PC-9 (cell line): ENCODE data around the gene TBCK. TPM values are rescaled to one million over a fixed set of nuclear protein-coding genes. Genes with fewer than 3 reads are reported as not detected.
A peak's percentile ranks its signal among the peaks of the same experiment; 100 is the strongest.

Experiments
- BruUV-seq: library from RNA; stranded (reverse); fragments of 400-500 nt; replicated peaks from 2 replicates; lab custom pipeline; 2021; lab: Mats Ljungman, UMichigan
- CTCF ChIA-PET: fragments of 300-600 bp; sonication (Branson Sonifier 250); formaldehyde crosslinking; loops from one replicate; lab custom pipeline; 2022; ENCODE audit warnings: antibody characterized with exemption; lab: Charles Lee
- POLR2A ChIA-PET: fragments of 300-600 bp; sonication (Branson Sonifier 250); formaldehyde crosslinking; loops from one replicate; lab custom pipeline; 2022; ENCODE audit warnings: antibody characterized with exemption; ENCODE audit not compliant: unreplicated experiment; lab: Charles Lee
- DNase-seq, 2 experiments: peaks; one replicate each; pipeline versions ENCODE4 v3.0.0 to v3.0.0-alpha.2; 2015 to 2022; ENCODE audit warnings: mixed read lengths in 1 of 2
- H2AFZ ChIP-seq: fragments of 200-600 bp; sonication (generic); 2 replicates; pipeline ENCODE4 v1.8.1; 2017; ENCODE audit warnings: antibody characterized with exemption
- H3F3A ChIP-seq: fragments of 200-600 bp; sonication (generic); 2 replicates; pipeline ENCODE4 v1.8.1; 2017; ENCODE audit warnings: antibody characterized with exemption, mild to moderate bottlenecking, low read depth; ENCODE audit not compliant: insufficient read depth
- H3K27ac ChIP-seq: fragments of 200-600 bp; sonication (generic); 2 replicates; pipeline ENCODE4 v1.6.1; 2016; ENCODE audit warnings: mixed run types
- H3K27me3 ChIP-seq: fragments of 200-600 bp; sonication (generic); 2 replicates; pipeline ENCODE4 v1.6.1; 2016; ENCODE audit warnings: low read depth, mixed run types; ENCODE audit not compliant: insufficient read depth
- H3K36me3 ChIP-seq: fragments of 200-600 bp; sonication (generic); 2 replicates; pipeline ENCODE4 v1.6.1; 2016; ENCODE audit warnings: low read depth, mixed run types
- H3K4me1 ChIP-seq: fragments of 200-600 bp; sonication (generic); replicated peaks from 2 replicates; pipeline ENCODE4 v1.6.1; 2016; ENCODE audit warnings: mixed run types; ENCODE audit not compliant: insufficient read depth
- H3K4me2 ChIP-seq: fragments of 200-600 bp; sonication (generic); 2 replicates; pipeline ENCODE4 v1.6.1; 2017; ENCODE audit warnings: mixed run types
- H3K4me3 ChIP-seq: fragments of 200-600 bp; sonication (generic); 2 replicates; pipeline ENCODE4 v1.6.1; 2016; ENCODE audit warnings: mixed run types
- H3K79me2 ChIP-seq: fragments of 200-600 bp; sonication (generic); 2 replicates; pipeline ENCODE4 v1.6.1; 2017; ENCODE audit warnings: low read depth, mixed run types
- H3K9me2 ChIP-seq: fragments of 200-600 bp; sonication (generic); 2 replicates; pipeline ENCODE4 v1.8.1; 2017; ENCODE audit warnings: mild to moderate bottlenecking; ENCODE audit not compliant: insufficient read depth
- H3K9me3 ChIP-seq: fragments of 200-600 bp; sonication (generic); 2 replicates; pipeline ENCODE4 v1.8.1; 2016; ENCODE audit warnings: low read depth; ENCODE audit not compliant: insufficient read depth
- H4K20me1 ChIP-seq: fragments of 200-600 bp; sonication (generic); 2 replicates; pipeline ENCODE4 v1.8.1; 2017; ENCODE audit not compliant: insufficient read depth
- EZH2 ChIP-seq: fragments of 200-600 bp; sonication (generic); IDR thresholded peaks from 2 replicates; pipeline ENCODE4 v1.8.0; 2017; ENCODE audit warnings: antibody characterized with exemption, low read depth
- intact Hi-C: fragments of 100-400 bp; cut with micrococcal nuclease; formaldehyde crosslinking; loops from one replicate; pipeline ENCODE4 v1.10.0; 2022; ENCODE audit not compliant: unreplicated experiment
- total RNA-seq: library from RNA; stranded (reverse); gene quantifications from 2 replicates; pipeline ENCODE4 v1.2.3, GENCODE V29; 2021
- TF ChIP-seq, protein P1 (sequence below): fragments of 200-600 bp; sonication (generic); conservative IDR thresholded peaks from 2 replicates; pipeline ENCODE4 v1.6.1; 2017; ENCODE audit warnings: mixed run types, antibody characterized with exemption, mild to moderate bottlenecking, moderate library complexity

Gene TBCK
- total RNA-seq, 1 experiment from 2014 or later = 18.7 TPM

DNA sequence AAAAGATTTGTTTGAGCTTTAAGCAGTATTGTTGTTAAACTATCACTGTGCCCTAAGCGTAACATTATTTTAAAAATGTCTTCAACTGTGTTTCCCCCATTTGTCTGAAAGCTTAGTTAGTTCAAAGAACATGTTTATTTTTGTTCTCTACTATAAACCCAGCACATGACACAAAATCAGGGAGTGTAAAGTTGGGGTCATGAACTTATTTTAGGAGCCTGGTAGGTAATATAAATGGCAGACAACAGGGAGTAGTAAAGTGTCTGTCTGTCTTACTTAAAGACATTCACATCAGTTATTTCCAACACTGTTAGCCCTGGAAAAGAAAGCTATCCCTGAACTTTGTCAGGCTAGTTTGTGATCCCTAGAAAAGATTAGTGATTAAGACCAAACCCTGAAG is 4.2 kb upstream of the TBCK start:
- H3F3A ChIP-seq = peaks cover 8% of the 10 kb centered on the region
- H4K20me1 ChIP-seq = no peaks in the 10 kb centered on the region
- H3K36me3 ChIP-seq = no peaks in the 10 kb centered on the region
- intact Hi-C loops = no loop called here
- no peaks in the 10 kb centered on the region for H3K27me3 ChIP-seq
- TF ChIP-seq, protein P1, sequence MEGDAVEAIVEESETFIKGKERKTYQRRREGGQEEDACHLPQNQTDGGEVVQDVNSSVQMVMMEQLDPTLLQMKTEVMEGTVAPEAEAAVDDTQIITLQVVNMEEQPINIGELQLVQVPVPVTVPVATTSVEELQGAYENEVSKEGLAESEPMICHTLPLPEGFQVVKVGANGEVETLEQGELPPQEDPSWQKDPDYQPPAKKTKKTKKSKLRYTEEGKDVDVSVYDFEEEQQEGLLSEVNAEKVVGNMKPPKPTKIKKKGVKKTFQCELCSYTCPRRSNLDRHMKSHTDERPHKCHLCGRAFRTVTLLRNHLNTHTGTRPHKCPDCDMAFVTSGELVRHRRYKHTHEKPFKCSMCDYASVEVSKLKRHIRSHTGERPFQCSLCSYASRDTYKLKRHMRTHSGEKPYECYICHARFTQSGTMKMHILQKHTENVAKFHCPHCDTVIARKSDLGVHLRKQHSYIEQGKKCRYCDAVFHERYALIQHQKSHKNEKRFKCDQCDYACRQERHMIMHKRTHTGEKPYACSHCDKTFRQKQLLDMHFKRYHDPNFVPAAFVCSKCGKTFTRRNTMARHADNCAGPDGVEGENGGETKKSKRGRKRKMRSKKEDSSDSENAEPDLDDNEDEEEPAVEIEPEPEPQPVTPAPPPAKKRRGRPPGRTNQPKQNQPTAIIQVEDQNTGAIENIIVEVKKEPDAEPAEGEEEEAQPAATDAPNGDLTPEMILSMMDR = no peak
- ChIA-PET CTCF (no interaction called here), POLR2A (no interaction called here)
- no peaks in the 10 kb centered on the region for H3K9me2 ChIP-seq
- no peak overlapping the region for H3K27ac ChIP-seq
- H3K4me2 ChIP-seq = no peak overlapping the region
- H2AFZ ChIP-seq = no peak overlapping the region
- H3K4me3 ChIP-seq = no peak overlapping the region
- H3K4me1 ChIP-seq = peaks cover 10% of the 10 kb centered on the region; the same call in 1 of the 2 replicates
- no peak for DNase-seq
- no TSS peak for BruUV-seq
- peaks cover 47% of the 10 kb centered on the region for H3K79me2 ChIP-seq
- H3K9me3 ChIP-seq = no peaks in the 10 kb centered on the region

DNA sequence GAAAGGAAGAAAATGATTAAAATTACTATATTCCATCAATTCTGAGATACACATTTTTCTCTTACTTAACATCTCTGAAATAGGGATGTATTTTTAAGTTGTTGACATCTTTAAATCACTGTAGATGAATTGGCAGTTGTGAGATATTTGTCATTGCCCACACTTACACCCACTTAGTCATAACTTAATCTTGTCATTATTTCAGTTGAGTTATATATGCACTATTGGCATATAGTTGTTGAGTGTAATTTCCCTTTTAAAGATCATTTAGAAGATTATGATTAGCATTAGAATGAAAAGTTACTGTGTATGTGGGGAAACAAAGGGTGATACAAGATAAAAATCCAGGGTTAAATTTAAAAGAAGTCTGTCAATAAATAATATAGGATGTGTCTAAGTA is 2.5 kb upstream of the TBCK start:
- H3K27ac ChIP-seq = no peak overlapping the region
- TF ChIP-seq, protein P1 = no peak
- no peak for TF ChIP-seq EZH2
- ChIA-PET POLR2A (no interaction called here), CTCF (no interaction called here)
- intact Hi-C loops = no loop called here
- H3F3A ChIP-seq = peaks cover 12% of the 10 kb centered on the region
- H4K20me1 ChIP-seq = no peaks in the 10 kb centered on the region
- H3K4me1 ChIP-seq = peaks cover 17% of the 10 kb centered on the region
- peaks cover 64% of the 10 kb centered on the region for H3K79me2 ChIP-seq
- no TSS peak for BruUV-seq
- H3K27me3 ChIP-seq = no peaks in the 10 kb centered on the region
- no peak overlapping the region for H3K4me3 ChIP-seq
- no peaks in the 10 kb centered on the region for H3K36me3 ChIP-seq
- no peaks in the 10 kb centered on the region for H3K9me2 ChIP-seq
- H3K4me2 ChIP-seq = peak overlapping the region; percentile 95; the same call in 1 of the 2 replicates
- no peaks in the 10 kb centered on the region for H3K9me3 ChIP-seq
- no peak for DNase-seq
- H2AFZ ChIP-seq = no peak overlapping the region

DNA sequence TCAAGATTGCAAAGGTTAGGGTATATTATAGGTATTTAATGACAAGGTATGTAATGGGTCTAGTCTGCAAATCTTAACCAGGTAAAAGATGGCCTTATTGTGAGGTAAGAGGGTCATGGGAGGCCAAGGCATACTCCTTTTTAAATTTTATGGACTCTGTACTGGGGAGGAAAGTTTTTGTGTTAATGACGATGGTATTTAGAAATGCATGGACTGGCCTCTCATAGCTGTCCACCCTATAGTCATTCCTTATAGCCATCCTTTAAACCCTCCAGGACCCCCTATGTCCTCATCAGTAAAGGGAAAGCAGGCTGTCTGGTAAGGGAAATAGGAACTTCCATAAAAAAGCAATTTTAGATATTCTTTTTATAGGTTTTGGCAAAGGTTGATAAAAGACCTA is 1.8 kb upstream of the TBCK start:
- POLR2A ChIA-PET = no interaction called here
- Histone ChIP-seq H3K4me2 (peak overlapping the region; percentile 95), H4K20me1 (no peaks in the 10 kb centered on the region), H3K4me3 (peak overlapping the region; percentile 98; the same call in 1 of the 2 replicates), H3K4me1 (peaks cover 17% of the 10 kb centered on the region), H2AFZ (no peak overlapping the region), H3K36me3 (no peaks in the 10 kb centered on the region), H3K9me2 (no peaks in the 10 kb centered on the region), H3K9me3 (no peaks in the 10 kb centered on the region), H3K79me2 (peaks cover 66% of the 10 kb centered on the region), H3K27ac (no peak overlapping the region), H3K27me3 (no peaks in the 10 kb centered on the region), H3F3A (peaks cover 12% of the 10 kb centered on the region; the same call in 1 of the 2 replicates)
- CTCF ChIA-PET = no interaction called here
- BruUV-seq = no TSS peak
- DNase-seq = no peak
- TF ChIP-seq EZH2 = no peak
- TF ChIP-seq, protein P1 = no peak
- intact Hi-C loops = no loop called here
